CD14-positive monocyte (primary cell): ENCODE measurements around the gene PACSIN1. TPM values are rescaled to one million over a fixed set of nuclear protein-coding genes. Genes with fewer than 3 reads are reported as not detected.

Source experiments
- DNase-seq, 3 donors: peaks; one replicate each; pipeline ENCODE4 v3.0.0-alpha.2; 2011 to 2022
- H2AFZ ChIP-seq: 2 replicates; pipeline ENCODE4 v1.6.0; 2012; ENCODE audit warnings: mild to moderate bottlenecking, low read depth, low read length, inconsistent platforms; ENCODE audit not compliant: insufficient read depth, poor library complexity, severe bottlenecking
- H3K27ac ChIP-seq, 2 donors: 1 replicate in 1 of 2; 2 replicates in 1 of 2; pipeline ENCODE4 v1.5.1; 2012 to 2013; ENCODE audit warnings: low read length in 2 of 2, control low read depth in 1 of 2, inconsistent platforms in 1 of 2, low read depth in 1 of 2, mild to moderate bottlenecking in 1 of 2
- H3K27me3 ChIP-seq, 2 donors: one replicate each; pipeline versions ENCODE4 v1.6.0 to v1.6.1; 2011 to 2013; ENCODE audit warnings: low read length in 2 of 2; ENCODE audit not compliant: control insufficient read depth in 2 of 2, insufficient read depth in 2 of 2
- H3K36me3 ChIP-seq, 2 donors: replicated peaks in 1 of 2; 1 replicate in 1 of 2; 2 replicates in 1 of 2; pipeline versions ENCODE4 v1.5.1 to v1.6.1; 2012 to 2013; ENCODE audit warnings: low read length in 2 of 2, control low read depth in 1 of 2, inconsistent platforms in 1 of 2, mild to moderate bottlenecking in 1 of 2; ENCODE audit not compliant: insufficient read depth in 2 of 2, control insufficient read depth in 1 of 2
- H3K4me1 ChIP-seq, 2 donors: 1 replicate in 1 of 2; 2 replicates in 1 of 2; pipeline versions ENCODE4 v1.5.1 to v1.6.1; 2012 to 2013; ENCODE audit warnings: low read length in 2 of 2, control low read depth in 1 of 2, inconsistent platforms in 1 of 2, mild to moderate bottlenecking in 1 of 2, moderate library complexity in 1 of 2; ENCODE audit not compliant: insufficient read depth in 2 of 2, control insufficient read depth in 1 of 2
- H3K4me2 ChIP-seq: replicated peaks from 2 replicates; pipeline ENCODE3; 2012; ENCODE audit warnings: low read length, moderate library complexity, mild to moderate bottlenecking; ENCODE audit not compliant: poor library complexity, severe bottlenecking; ENCODE audit errors: extremely low read depth
- H3K4me3 ChIP-seq, 3 experiments: fragments of 200-600 bp in 1 of 3; sonication (generic) in 1 of 3; replicated peaks in 1 of 3; 1 replicate in 2 of 3; 2 replicates in 1 of 3; pipeline ENCODE4 v1.5.1; 2011 to 2013; ENCODE audit warnings: low read length in 3 of 3, mild to moderate bottlenecking in 3 of 3, control low read depth in 2 of 3, low read depth in 2 of 3, inconsistent platforms in 1 of 3, moderate library complexity in 1 of 3
- H3K79me2 ChIP-seq: 2 replicates; pipeline ENCODE4 v1.6.0; 2012; ENCODE audit warnings: mild to moderate bottlenecking, control low read depth, inconsistent platforms, low read length, moderate library complexity; ENCODE audit not compliant: insufficient read depth
- H3K9ac ChIP-seq: 2 replicates; pipeline ENCODE4 v1.6.0; 2017; ENCODE audit warnings: low read length, mild to moderate bottlenecking; ENCODE audit not compliant: insufficient read depth, poor library complexity, severe bottlenecking
- H3K9me3 ChIP-seq, 2 donors: replicated peaks in 1 of 2; 1 replicate in 1 of 2; 2 replicates in 1 of 2; pipeline versions ENCODE4 v1.5.1 to v1.6.1; 2012 to 2013; ENCODE audit warnings: low read length in 2 of 2, control low read depth in 1 of 2; ENCODE audit not compliant: control insufficient read depth in 1 of 2, insufficient read depth in 1 of 2
- H4K20me1 ChIP-seq: 2 replicates; pipeline ENCODE4 v1.6.0; 2012; ENCODE audit warnings: mild to moderate bottlenecking, low read length, control low read depth, moderate library complexity; ENCODE audit not compliant: insufficient read depth
- H3K27ac Mint-ChIP-seq, 7 donors: one replicate each; pipeline ENCODE4 v1.8.0; 2020; ENCODE audit warnings: mild to moderate bottlenecking in 7 of 7, mixed read lengths in 7 of 7, moderate library complexity in 6 of 7, inconsistent platforms in 2 of 7
- H3K27me3 Mint-ChIP-seq, 3 donors: one replicate each; pipeline ENCODE4 v1.8.0; 2021 to 2022; ENCODE audit warnings: low read depth in 3 of 3, mild to moderate bottlenecking in 3 of 3, mixed read lengths in 3 of 3, moderate library complexity in 3 of 3, inconsistent platforms in 1 of 3
- H3K36me3 Mint-ChIP-seq, 2 donors: one replicate each; pipeline ENCODE4 v1.8.0; 2020; ENCODE audit warnings: mixed read lengths in 2 of 2, inconsistent platforms in 1 of 2, mild to moderate bottlenecking in 1 of 2
- H3K4me1 Mint-ChIP-seq: one replicate; pipeline ENCODE4 v1.8.0; 2020; ENCODE audit warnings: mild to moderate bottlenecking, mixed read lengths
- H3K4me3 Mint-ChIP-seq, 2 donors: one replicate each; pipeline ENCODE4 v1.8.0; 2020; ENCODE audit warnings: mild to moderate bottlenecking in 2 of 2, mixed read lengths in 2 of 2, moderate library complexity in 1 of 2
- H3K9me3 Mint-ChIP-seq, 7 donors: one replicate each; pipeline ENCODE4 v1.8.0; 2020 to 2022; ENCODE audit warnings: mixed read lengths in 7 of 7, mild to moderate bottlenecking in 6 of 7, moderate library complexity in 6 of 7, inconsistent platforms in 2 of 7
- CTCF ChIP-seq: fragments of 200-600 bp; IDR thresholded peaks from one replicate; pipeline ENCODE4 v1.8.0; 2022; ENCODE audit warnings: antibody characterized with exemption, mild to moderate bottlenecking
- WGBS: methylation state at CpG from one replicate; pipeline ENCODE4 v1.1.5; 2013; ENCODE audit warnings: missing lambda C conversion rate; ENCODE audit not compliant: insufficient coverage; 5-methylcytosine and 5-hydroxymethylcytosine counted together
- intact Hi-C, 2 donors: fragments of 100-400 bp; cut with micrococcal nuclease; formaldehyde crosslinking; loops; one replicate each; pipeline versions ENCODE4 v1.15.0 to v1.15.1; 2023
- polyA plus RNA-seq, 3 donors: library from polyadenylated mRNA; depleted of rRNA in 1 of 3; unstranded in 2 of 3; stranded (reverse) in 1 of 3; fragments of 300-500 nt in 2 of 3; fragments of >200 nt in 1 of 3; fragmentation: Illumina TruSeq in 2 of 3; gene quantifications; 1 replicate in 2 of 3; 2 replicates in 1 of 3; pipeline ENCODE4 v1.2.3, GENCODE V29; 2012 to 2021

Gene PACSIN1
- polyA plus RNA-seq, 3 donors: not detected

GRCh38 chr6:34528996-34529664 is 63.3 kb downstream of the PACSIN1 start:
- H3K79me2 ChIP-seq: no peaks in the 10 kb centered on the region
- H3K4me2 ChIP-seq: no peak overlapping the region
- intact Hi-C loops: loop anchor here (2.0 to 5.0 kb wide), 2 partner anchors 78 to 80 kb away; no protein-coding TSS in a partner anchor
- H3K9me3 ChIP-seq: no peaks in the 10 kb centered on the region
- peaks cover 7 to 8% of the 10 kb centered on the region in 2 donors for H3K4me1 ChIP-seq
- no peaks in the 10 kb centered on the region for H3K27me3 ChIP-seq
- H2AFZ ChIP-seq: no peak overlapping the region
- H3K27ac ChIP-seq: no peak overlapping the region
- Mint-ChIP-seq H3K4me1 (peaks cover 6% of the 10 kb centered on the region), H3K9me3 (peaks cover 0 to 5% (median 0%) of the 10 kb centered on the region in 7 donors), H3K36me3 (no peaks in the 10 kb centered on the region), H3K27ac (no peak overlapping the region), H3K27me3 (peaks cover 6 to 10% (median 7%) of the 10 kb centered on the region in 3 donors), H3K4me3 (no peak overlapping the region)
- 96% methylated on average over 7 of the region's 8 CpGs for WGBS
- no peak overlapping the region for H3K9ac ChIP-seq
- no peak overlapping the region for H3K4me3 ChIP-seq
- TF ChIP-seq CTCF: no peak
- DNase-seq: no peak
- H3K36me3 ChIP-seq: no peaks in the 10 kb centered on the region
- H4K20me1 ChIP-seq: no peaks in the 10 kb centered on the region

GRCh38 chr6:34529665-34530327 is 63.9 kb downstream of the PACSIN1 start:
- H3K79me2 ChIP-seq: no peaks in the 10 kb centered on the region
- no peaks in the 10 kb centered on the region for H3K36me3 ChIP-seq
- no peak for DNase-seq
- TF ChIP-seq CTCF: no peak
- 97% methylated on average over 5 of the region's 10 CpGs for WGBS
- no peaks in the 10 kb centered on the region for H3K27me3 ChIP-seq
- Mint-ChIP-seq H3K9me3 (peaks cover 0 to 5% (median 0%) of the 10 kb centered on the region in 7 donors), H3K36me3 (no peaks in the 10 kb centered on the region), H3K27ac (no peak overlapping the region), H3K4me3 (no peak overlapping the region), H3K27me3 (peaks cover 6 to 10% (median 7%) of the 10 kb centered on the region in 3 donors), H3K4me1 (peaks cover 6% of the 10 kb centered on the region)
- no peaks in the 10 kb centered on the region for H3K9me3 ChIP-seq
- intact Hi-C loops: loop anchor here (2.0 to 5.0 kb wide), 2 partner anchors 78 to 79 kb away; no protein-coding TSS in a partner anchor
- H3K4me1 ChIP-seq: peaks cover 7 to 8% of the 10 kb centered on the region in 2 donors
- no peak overlapping the region for H3K9ac ChIP-seq
- no peak overlapping the region for H3K27ac ChIP-seq
- H3K4me3 ChIP-seq: no peak overlapping the region
- no peak overlapping the region for H2AFZ ChIP-seq
- no peak overlapping the region for H3K4me2 ChIP-seq
- H4K20me1 ChIP-seq: no peaks in the 10 kb centered on the region
